ENCODE results near the gene PTPN9. TPM values are rescaled to one million over a fixed set of nuclear protein-coding genes. Genes with fewer than 3 reads are reported as not detected.
"Not testable (repeated sequence)": the region's sequence is repeated elsewhere in the genome, so short reads cannot be mapped to it uniquely, and the experiment has no call there.

PTPN9 gene
- total RNA-seq, 4 donors from 2014 or later = 5.6 to 33.0 (median 18.9) TPM

DNA sequence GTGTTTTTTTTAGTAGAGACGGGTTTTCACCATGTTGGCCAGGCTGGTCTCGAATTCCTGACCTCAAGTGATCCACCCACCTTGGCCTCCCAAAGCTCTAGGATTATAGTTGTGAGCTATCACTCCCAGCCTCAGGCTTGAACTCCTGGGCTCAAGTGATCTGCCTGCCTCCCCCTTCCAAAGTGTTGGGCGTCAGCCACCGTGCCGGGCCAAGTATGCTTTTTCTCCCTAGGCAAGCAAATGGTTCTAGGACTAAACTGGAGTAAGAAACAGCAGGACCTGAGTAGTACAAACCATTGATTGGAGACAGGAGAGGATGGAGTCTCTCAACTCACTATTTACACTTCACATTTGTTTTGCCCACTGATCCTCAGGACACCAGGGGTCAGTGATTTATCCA, 4.6 kb upstream of the PTPN9 start:
- H3K27ac ChIP-seq = peak overlapping the region in 1 of 2 donors; percentile 22
- H3K4me1 ChIP-seq = no peaks in the 10 kb centered on the region
- H3K4me3 ChIP-seq = no peak overlapping the region
- no peaks in the 10 kb centered on the region for H3K27me3 ChIP-seq
- TF ChIP-seq, protein P1, sequence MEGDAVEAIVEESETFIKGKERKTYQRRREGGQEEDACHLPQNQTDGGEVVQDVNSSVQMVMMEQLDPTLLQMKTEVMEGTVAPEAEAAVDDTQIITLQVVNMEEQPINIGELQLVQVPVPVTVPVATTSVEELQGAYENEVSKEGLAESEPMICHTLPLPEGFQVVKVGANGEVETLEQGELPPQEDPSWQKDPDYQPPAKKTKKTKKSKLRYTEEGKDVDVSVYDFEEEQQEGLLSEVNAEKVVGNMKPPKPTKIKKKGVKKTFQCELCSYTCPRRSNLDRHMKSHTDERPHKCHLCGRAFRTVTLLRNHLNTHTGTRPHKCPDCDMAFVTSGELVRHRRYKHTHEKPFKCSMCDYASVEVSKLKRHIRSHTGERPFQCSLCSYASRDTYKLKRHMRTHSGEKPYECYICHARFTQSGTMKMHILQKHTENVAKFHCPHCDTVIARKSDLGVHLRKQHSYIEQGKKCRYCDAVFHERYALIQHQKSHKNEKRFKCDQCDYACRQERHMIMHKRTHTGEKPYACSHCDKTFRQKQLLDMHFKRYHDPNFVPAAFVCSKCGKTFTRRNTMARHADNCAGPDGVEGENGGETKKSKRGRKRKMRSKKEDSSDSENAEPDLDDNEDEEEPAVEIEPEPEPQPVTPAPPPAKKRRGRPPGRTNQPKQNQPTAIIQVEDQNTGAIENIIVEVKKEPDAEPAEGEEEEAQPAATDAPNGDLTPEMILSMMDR (IDR thresholded peaks at IDR 0.05) = no peak
- TF ChIP-seq POLR2A (IDR thresholded peaks at IDR 0.05) = no peak
- DNase-seq = peak in 1 of 2 donors; percentile 41
- no peaks in the 10 kb centered on the region for H3K36me3 ChIP-seq
- no peaks in the 10 kb centered on the region for H3K9me3 ChIP-seq
- intact Hi-C loops (cut with DNase I; ENCODE audit: low total_unique reads) = no loop called here

DNA sequence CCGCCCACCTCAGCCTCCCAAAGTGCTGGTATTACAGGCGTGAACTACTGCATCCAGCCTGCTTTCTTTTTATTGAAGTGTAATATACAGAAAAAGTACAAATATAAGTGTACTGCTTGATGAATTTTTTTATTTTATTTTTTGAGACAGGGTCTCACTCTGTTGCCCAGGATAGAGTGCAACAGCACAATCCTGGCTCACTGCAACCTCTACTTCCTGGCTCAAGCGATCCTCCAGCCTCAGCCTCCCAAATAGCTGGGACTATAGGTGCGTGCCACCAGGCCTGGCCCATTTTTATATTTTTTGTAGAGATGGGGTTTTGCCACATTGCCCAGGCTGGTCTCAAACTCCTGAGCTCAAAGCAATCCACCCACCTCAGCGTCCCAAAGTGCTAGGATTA, 3.8 kb upstream of the PTPN9 start:
- H3K36me3 ChIP-seq; H3K27me3 ChIP-seq; H3K4me3 ChIP-seq; DNase-seq; H3K4me1 ChIP-seq; intact Hi-C loops (cut with DNase I; ENCODE audit: low total_unique reads); H3K9me3 ChIP-seq: not testable (repeated sequence)
- peak overlapping the region in 1 of 2 donors; percentile 22 for H3K27ac ChIP-seq

DNA sequence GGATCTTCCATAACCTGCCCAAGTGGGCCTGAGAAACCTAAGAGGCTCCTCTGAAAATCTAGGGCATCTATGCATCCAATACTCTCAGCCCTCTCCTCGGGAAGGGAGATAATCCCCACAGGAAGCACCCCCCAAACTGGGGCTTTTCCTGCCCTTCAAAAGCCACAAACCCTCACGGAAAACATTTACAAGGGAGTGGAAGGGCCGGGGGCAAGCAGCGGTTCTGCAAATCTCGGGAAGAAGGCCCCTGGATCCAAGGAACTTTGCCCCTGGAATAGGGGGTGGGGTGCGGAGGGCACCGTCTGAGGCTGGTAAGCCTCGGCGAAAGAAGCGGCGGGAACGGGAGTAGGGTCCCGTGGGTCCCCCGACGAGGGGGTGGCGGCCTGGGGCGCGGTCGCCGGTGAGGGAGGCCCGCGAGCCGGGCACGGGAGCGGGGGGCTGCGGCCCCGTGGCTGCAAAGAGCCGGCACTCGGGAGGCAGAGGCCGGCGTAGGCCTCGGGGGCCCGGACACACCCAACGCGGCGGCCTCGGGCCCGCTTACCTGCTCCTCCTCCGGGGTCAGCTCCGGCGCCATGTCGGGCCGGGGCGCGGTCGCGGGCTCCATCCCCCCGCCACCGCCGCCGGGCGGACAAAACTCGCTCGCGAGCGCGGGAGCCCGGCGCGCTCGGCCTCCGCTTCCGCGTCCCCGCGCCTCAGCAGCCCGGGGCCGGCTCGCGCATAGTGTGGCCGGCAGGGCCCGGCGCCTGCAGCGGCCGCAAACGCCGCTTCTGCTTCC, 755 bp downstream of the PTPN9 start:
- intact Hi-C loops (cut with DNase I; ENCODE audit: low total_unique reads) = no loop called here
- Histone ChIP-seq H3K9me3 (no peaks in the 10 kb centered on the region), H3K36me3 (no peaks in the 10 kb centered on the region), H3K4me3 (peak overlapping the region; percentile 60 to 82), H3K27me3 (no peaks in the 10 kb centered on the region), H3K4me1 (peaks cover 0 to 5% of the 10 kb centered on the region in 2 donors), H3K27ac (peak overlapping the region; percentile 81 to 88)
- DNase-seq = no peak
- TF ChIP-seq, protein P1 (IDR thresholded peaks at IDR 0.05) = no peak
- no peak for TF ChIP-seq POLR2A (IDR thresholded peaks at IDR 0.05)

DNA sequence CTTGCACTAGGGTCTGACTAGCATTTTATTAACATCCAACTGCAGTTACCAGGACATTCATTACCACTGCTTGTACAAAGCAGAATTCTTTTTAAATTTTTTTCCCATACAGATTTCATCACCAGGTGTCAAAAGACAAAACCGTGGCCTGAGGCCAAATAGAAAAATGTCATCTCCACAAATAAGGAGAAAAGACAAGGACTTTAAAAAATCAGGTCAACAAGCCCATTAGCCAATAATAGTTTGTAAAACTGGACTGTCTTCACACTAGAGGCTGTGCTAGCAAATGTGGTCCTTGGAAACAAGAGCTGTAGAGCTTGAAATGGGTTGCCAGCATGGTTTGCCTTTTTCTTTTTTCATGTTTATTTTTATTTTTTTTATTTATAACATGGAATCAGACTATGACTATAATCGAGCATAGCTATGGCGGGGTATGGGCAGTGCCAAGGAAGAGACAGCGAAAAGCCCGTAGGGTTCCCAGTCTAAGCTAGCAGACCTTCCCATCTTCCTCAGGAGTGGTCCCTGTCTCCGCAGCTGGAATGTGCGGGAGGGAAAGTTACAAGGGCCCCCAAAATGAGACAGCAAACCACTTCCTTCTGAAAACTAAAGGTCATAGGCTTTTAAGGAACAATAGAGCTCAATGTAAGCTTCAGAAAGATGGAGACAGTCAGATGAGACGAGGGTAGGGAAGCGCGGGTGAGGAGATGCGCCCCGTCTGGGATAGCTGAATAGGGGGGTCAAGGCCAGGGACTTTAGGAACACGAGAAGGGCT, 1.5 kb downstream of the PTPN9 start:
- intact Hi-C loops (cut with DNase I; ENCODE audit: low total_unique reads) = no loop called here
- no peaks in the 10 kb centered on the region for H3K36me3 ChIP-seq
- no peak for DNase-seq

DNA sequence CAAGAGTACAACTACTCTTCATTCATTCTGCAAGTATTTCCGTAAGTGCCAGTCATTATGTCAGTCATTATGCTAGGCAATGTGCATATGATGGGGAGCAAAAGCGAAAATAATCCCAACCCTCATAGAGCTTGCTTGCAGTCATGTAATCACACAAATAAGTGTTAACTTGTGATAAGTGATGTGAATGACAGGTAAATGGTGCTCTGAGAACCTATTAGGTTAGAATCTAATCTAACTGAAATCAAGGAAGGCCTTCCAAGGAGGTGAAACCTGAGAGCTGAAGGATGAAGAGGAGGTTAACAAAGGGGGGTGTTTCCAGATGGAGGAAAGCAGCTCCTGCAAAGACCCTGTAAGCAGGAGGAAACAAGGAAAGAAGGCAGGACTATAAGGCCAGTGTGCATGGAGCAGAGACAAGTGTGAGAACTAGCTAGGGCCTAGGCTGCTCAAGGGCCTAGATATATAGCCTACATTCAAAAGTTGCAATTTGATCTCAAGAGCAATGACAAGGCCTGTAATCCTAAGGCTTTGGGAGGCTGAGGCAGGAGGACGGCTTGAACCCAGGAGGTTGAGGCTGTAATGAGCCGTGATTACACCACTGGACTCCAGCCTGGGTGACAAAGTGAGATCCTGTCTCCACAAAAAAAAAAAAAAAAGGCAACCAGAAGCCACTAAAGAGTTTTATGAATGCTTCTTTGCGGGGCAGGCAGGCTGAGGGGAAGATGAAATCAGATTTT, 5.3 kb downstream of the PTPN9 start:
- Histone ChIP-seq H3K9me3 (no peaks in the 10 kb centered on the region), H3K4me3 (no peak overlapping the region), H3K4me1 (peaks cover 5% of the 10 kb centered on the region in 2 donors), H3K27me3 (no peaks in the 10 kb centered on the region), H3K36me3 (no peaks in the 10 kb centered on the region), H3K27ac (no peak overlapping the region)
- DNase-seq = no peak
- intact Hi-C loops (cut with DNase I; ENCODE audit: low total_unique reads) = no loop called here
- TF ChIP-seq, protein P1 (IDR thresholded peaks at IDR 0.05) = no peak
- no peak for TF ChIP-seq POLR2A (IDR thresholded peaks at IDR 0.05)

More for the DNA sequence above, 1.5 kb downstream of the PTPN9 start:
- peak overlapping the region; percentile 81 to 88 for H3K27ac ChIP-seq
- TF ChIP-seq POLR2A (IDR thresholded peaks at IDR 0.05) = no peak
- TF ChIP-seq, protein P1 (IDR thresholded peaks at IDR 0.05) = no peak
- peaks cover 0 to 5% of the 10 kb centered on the region in 2 donors for H3K4me1 ChIP-seq
- H3K9me3 ChIP-seq = no peaks in the 10 kb centered on the region
- peak overlapping the region; percentile 60 to 82 for H3K4me3 ChIP-seq
- no peaks in the 10 kb centered on the region for H3K27me3 ChIP-seq
